ENCODE measurements around the gene CHAF1A. TPM values are rescaled to one million over a fixed set of nuclear protein-coding genes. Genes with fewer than 3 reads are reported as not detected.

The CHAF1A gene
- total RNA-seq, 2 experiments from 2014 or later, result 78.3 to 80.5 TPM

GRCh38 chr19:4362831-4363545 is 39.5 kb upstream of the CHAF1A start:
- peak; percentile 25 for TF ChIP-seq CTCF (IDR thresholded peaks at IDR 0.05)
- ChIA-PET CTCF (interaction anchor here (0.7 to 4.6 kb wide), 3 partner anchors 11 to 96 kb away, joined by 4 to 23 read pairs (median 4); no protein-coding TSS in a partner anchor), POLR2A (interaction anchor here (0.6 to 1.2 kb wide), 3 partner anchors 12 to 155 kb away, joined by 3 read pairs; partner anchors contain the start of gene MPND)
- intact Hi-C loops (cut with micrococcal nuclease), result loop anchor here (5.0 kb wide), 1 partner anchor 34 kb away; no protein-coding TSS in a partner anchor
- peak; percentile 13 for ATAC-seq
- no peaks in the 10 kb centered on the region for H3K27me3 Mint-ChIP-seq
- no peak for DNase-seq
- peaks cover 12% of the 10 kb centered on the region for H3K36me3 Mint-ChIP-seq (ENCODE audit: low read depth)
- peak overlapping the region; percentile 15 for H3K27ac Mint-ChIP-seq
- H3K9me3 Mint-ChIP-seq, result no peaks in the 10 kb centered on the region
- peaks cover 4% of the 10 kb centered on the region for H3K4me1 Mint-ChIP-seq (ENCODE audit: low read depth)
- no peak overlapping the region for H3K4me3 Mint-ChIP-seq

- TF ChIP-seq CTCF (IDR thresholded peaks at IDR 0.05), result no peak
- Mint-ChIP-seq H3K9me3 (no peaks in the 10 kb centered on the region), H3K4me1 (ENCODE audit: low read depth) (peaks cover 9% of the 10 kb centered on the region), H3K27ac (no peak overlapping the region), H3K36me3 (ENCODE audit: low read depth) (peaks cover 13% of the 10 kb centered on the region), H3K27me3 (no peaks in the 10 kb centered on the region), H3K4me3 (no peak overlapping the region)
- DNase-seq (no peak), ATAC-seq (no peak)
- intact Hi-C loops (cut with micrococcal nuclease), result loop anchor here (5.0 kb wide), 1 partner anchor 34 kb away; no protein-coding TSS in a partner anchor
- ChIA-PET CTCF (interaction anchor here (0.7 to 4.6 kb wide), 3 partner anchors 11 to 97 kb away, joined by 3 to 23 read pairs (median 4); no protein-coding TSS in a partner anchor), POLR2A (interaction anchor here (0.8 to 1.2 kb wide), 2 partner anchors 13 to 20 kb away, joined by 3 read pairs; partner anchors contain the start of gene MPND)
Observed at GRCh38 chr19:4363571-4364304, 38.7 kb upstream of the CHAF1A start.

GRCh38 chr19:4365341-4365740 is 37.1 kb upstream of the CHAF1A start:
- CTCF ChIA-PET, result interaction anchor here (0.8 to 1.8 kb wide), 2 partner anchors 13 to 98 kb away, joined by 4 read pairs; no protein-coding TSS in a partner anchor
- ATAC-seq, result no peak
- H3K27me3 Mint-ChIP-seq, result no peaks in the 10 kb centered on the region
- H3K4me3 Mint-ChIP-seq, result no peak overlapping the region
- H3K27ac Mint-ChIP-seq, result no peak overlapping the region
- no peak for TF ChIP-seq CTCF (IDR thresholded peaks at IDR 0.05)
- H3K36me3 Mint-ChIP-seq (ENCODE audit: low read depth), result peaks cover 12% of the 10 kb centered on the region
- H3K9me3 Mint-ChIP-seq, result no peaks in the 10 kb centered on the region
- POLR2A ChIA-PET, result interaction anchor here (0.7 to 1.5 kb wide), 3 partner anchors 10 to 22 kb away, joined by 3 to 7 read pairs (median 4); partner anchors contain the start of gene MPND
- DNase-seq, result no peak
- H3K4me1 Mint-ChIP-seq (ENCODE audit: low read depth), result peaks cover 22% of the 10 kb centered on the region
- intact Hi-C loops (cut with micrococcal nuclease), result no loop called here

- intact Hi-C loops (cut with micrococcal nuclease), result no loop called here
- ChIA-PET POLR2A (interaction anchor here (0.6 to 1.5 kb wide), 3 partner anchors 14 to 90 kb away, joined by 3 to 7 read pairs (median 3); partner anchors contain the start of gene MPND), CTCF (interaction anchor here (1.1 to 1.8 kb wide), 3 partner anchors 14 to 99 kb away, joined by 4 to 5 read pairs (median 4); partner anchors contain the start of gene SH3GL1)
- TF ChIP-seq CTCF (IDR thresholded peaks at IDR 0.05), result no peak
- peaks cover 16% of the 10 kb centered on the region for H3K36me3 Mint-ChIP-seq (ENCODE audit: low read depth)
- H3K9me3 Mint-ChIP-seq, result no peaks in the 10 kb centered on the region
- DNase-seq, result no peak
- peaks cover 29% of the 10 kb centered on the region for H3K4me1 Mint-ChIP-seq (ENCODE audit: low read depth)
- H3K27me3 Mint-ChIP-seq, result no peaks in the 10 kb centered on the region
- ATAC-seq, result no peak
- peak overlapping the region; percentile 49 for H3K27ac Mint-ChIP-seq
- no peak overlapping the region for H3K4me3 Mint-ChIP-seq
Observed at GRCh38 chr19:4365791-4366665, 36.4 kb upstream of the CHAF1A start.

All from activated CD8-positive, alpha-beta T cell treated with anti-CD3 and anti-CD28 coated beads for 36 hours (primary cell).